Choroid plexus epithelial cell (primary cell): ENCODE data around the gene SCN10A.

ENCODE experiments used
- DNase-seq: peaks from one replicate; pipeline ENCODE4 v3.0.0-alpha.2; 2010; ENCODE audit warnings: low read depth
- H3K4me3 ChIP-seq: 2 replicates; pipeline ENCODE4 v1.5.1; 2011; ENCODE audit warnings: low read depth, mild to moderate bottlenecking, control low read depth, low read length, moderate library complexity
- CTCF ChIP-seq: conservative IDR thresholded peaks from 2 replicates; pipeline ENCODE4 v1.5.1; 2011; ENCODE audit warnings: low read depth, mild to moderate bottlenecking, control low read depth, inconsistent platforms, low read length, moderate library complexity

The SCN10A gene

GRCh38 chr3:38816026-38816425 is at the start of gene SCN10A:
Gene SCN10A, minus strand, starts transcription at chr3:38816217. Its CDS starts 22,207 bp downstream, at chr3:38794010.
- no peak for DNase-seq
- H3K4me3 ChIP-seq, result no peak within 1 kb of the TSS
- TF ChIP-seq CTCF, result no peak

GRCh38 chr3:38853011-38853410 is 37.0 kb upstream of the SCN10A start:
- no peak for TF ChIP-seq CTCF
- no peak overlapping the region for H3K4me3 ChIP-seq
- peak; percentile 52 for DNase-seq

- no peak overlapping the region for H3K4me3 ChIP-seq
- peak; percentile 82 for TF ChIP-seq CTCF
- peak; percentile 86 for DNase-seq
Measured at GRCh38 chr3:38843898-38844297, 27.9 kb upstream of the SCN10A start.

GRCh38 chr3:38842266-38842965 is 26.4 kb upstream of the SCN10A start:
- DNase-seq, result no peak
- no peak for TF ChIP-seq CTCF

GRCh38 chr3:38840987-38841386 is 25.0 kb upstream of the SCN10A start:
- peak; percentile 53 for DNase-seq
- TF ChIP-seq CTCF, result peak; percentile 55
- no peak overlapping the region for H3K4me3 ChIP-seq

More at GRCh38 chr3:38842266-38842965, 26.4 kb upstream of the SCN10A start:
- no peak overlapping the region for H3K4me3 ChIP-seq

- DNase-seq, result no peak
- H3K4me3 ChIP-seq, result no peak overlapping the region
- no peak for TF ChIP-seq CTCF
Measured at GRCh38 chr3:38837358-38837757, 21.3 kb upstream of the SCN10A start.

- no peak overlapping the region for H3K4me3 ChIP-seq
- DNase-seq, result no peak
- no peak for TF ChIP-seq CTCF
Measured at GRCh38 chr3:38836561-38836960, 20.5 kb upstream of the SCN10A start.
